Vagina (tissue), 2 donors: ENCODE results near the gene SLF2. TPM values are rescaled to one million over a fixed set of nuclear protein-coding genes. Genes with fewer than 3 reads are reported as not detected.

Source experiments
- DNase-seq, 2 donors: peaks; one replicate each; pipeline ENCODE4 v3.0.0-alpha.2; 2017; ENCODE audit errors: extremely low spot score in 2 of 2
- H3K27ac ChIP-seq: fragments of 200-600 bp; sonication (generic); one replicate; pipeline ENCODE4 v1.5.1; 2019
- H3K27me3 ChIP-seq: fragments of 200-600 bp; sonication (generic); one replicate; pipeline ENCODE4 v1.5.1; 2019
- H3K36me3 ChIP-seq, 2 donors: fragments of 200-600 bp; sonication (generic); one replicate each; pipeline ENCODE4 v1.5.1; 2017 to 2019
- H3K4me1 ChIP-seq: fragments of 200-600 bp; sonication (generic); one replicate; pipeline ENCODE4 v1.5.1; 2019
- H3K4me3 ChIP-seq, 2 donors: fragments of 200-600 bp; sonication (generic); 1 replicate in 1 of 2; 2 replicates in 1 of 2; pipeline ENCODE4 v1.5.1; 2016 to 2019
- H3K9me3 ChIP-seq: fragments of 200-600 bp; sonication (generic); one replicate; pipeline ENCODE4 v1.5.1; 2019
- POLR2A ChIP-seq, 2 donors: fragments of 450-650 bp; IDR thresholded peaks; one replicate each; pipeline ENCODE4 v1.6.1; 2017; ENCODE audit warnings: antibody characterized with exemption in 2 of 2, mild to moderate bottlenecking in 2 of 2, moderate library complexity in 2 of 2
- POLR2AphosphoS5 ChIP-seq, 2 donors: sonication (generic); formaldehyde crosslinking; IDR thresholded peaks; one replicate each; pipeline ENCODE4 v1.9.0; 2017; ENCODE audit warnings: antibody characterized with exemption in 2 of 2, mild to moderate bottlenecking in 2 of 2, low read depth in 1 of 2; ENCODE audit not compliant: insufficient read depth in 1 of 2
- intact Hi-C: fragments of 100-400 bp; cut with DNase I; formaldehyde crosslinking; loops from one replicate; pipeline ENCODE4 v1.15.1; 2023
- total RNA-seq: library from RNA; depleted of rRNA; stranded (reverse); fragments of >200 nt; gene quantifications from one replicate; pipeline ENCODE4 v1.2.3, GENCODE V29; 2016
- TF ChIP-seq, protein P1 (sequence below), 3 experiments: fragments of 450-650 bp in 2 of 3; fragments of 200-600 bp in 1 of 3; sonication (generic) in 1 of 3; IDR thresholded peaks; one replicate each; pipeline ENCODE4 v1.5.1; 2017 to 2019; ENCODE audit warnings: antibody characterized with exemption in 3 of 3, mild to moderate bottlenecking in 2 of 3, moderate library complexity in 2 of 3

SLF2 gene
- total RNA-seq, 1 donor from 2014 or later: 26.8 TPM

GRCh38 chr10:100887761-100888296 is 24.9 kb upstream of the SLF2 start:
- Histone ChIP-seq H3K4me1 (no peaks in the 10 kb centered on the region), H3K4me3 (no peak overlapping the region), H3K36me3 (no peaks in the 10 kb centered on the region), H3K9me3 (no peaks in the 10 kb centered on the region), H3K27me3 (no peaks in the 10 kb centered on the region), H3K27ac (no peak overlapping the region)
- no peak for DNase-seq
- TF ChIP-seq POLR2AphosphoS5 (IDR thresholded peaks at IDR 0.05; ENCODE audit: insufficient read depth in 1 of 2, low read depth in 1 of 2) (no peak), POLR2A (IDR thresholded peaks at IDR 0.05) (no peak)
- TF ChIP-seq, protein P1, sequence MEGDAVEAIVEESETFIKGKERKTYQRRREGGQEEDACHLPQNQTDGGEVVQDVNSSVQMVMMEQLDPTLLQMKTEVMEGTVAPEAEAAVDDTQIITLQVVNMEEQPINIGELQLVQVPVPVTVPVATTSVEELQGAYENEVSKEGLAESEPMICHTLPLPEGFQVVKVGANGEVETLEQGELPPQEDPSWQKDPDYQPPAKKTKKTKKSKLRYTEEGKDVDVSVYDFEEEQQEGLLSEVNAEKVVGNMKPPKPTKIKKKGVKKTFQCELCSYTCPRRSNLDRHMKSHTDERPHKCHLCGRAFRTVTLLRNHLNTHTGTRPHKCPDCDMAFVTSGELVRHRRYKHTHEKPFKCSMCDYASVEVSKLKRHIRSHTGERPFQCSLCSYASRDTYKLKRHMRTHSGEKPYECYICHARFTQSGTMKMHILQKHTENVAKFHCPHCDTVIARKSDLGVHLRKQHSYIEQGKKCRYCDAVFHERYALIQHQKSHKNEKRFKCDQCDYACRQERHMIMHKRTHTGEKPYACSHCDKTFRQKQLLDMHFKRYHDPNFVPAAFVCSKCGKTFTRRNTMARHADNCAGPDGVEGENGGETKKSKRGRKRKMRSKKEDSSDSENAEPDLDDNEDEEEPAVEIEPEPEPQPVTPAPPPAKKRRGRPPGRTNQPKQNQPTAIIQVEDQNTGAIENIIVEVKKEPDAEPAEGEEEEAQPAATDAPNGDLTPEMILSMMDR (IDR thresholded peaks at IDR 0.05): no peak
- intact Hi-C loops: no loop called here

DNA sequence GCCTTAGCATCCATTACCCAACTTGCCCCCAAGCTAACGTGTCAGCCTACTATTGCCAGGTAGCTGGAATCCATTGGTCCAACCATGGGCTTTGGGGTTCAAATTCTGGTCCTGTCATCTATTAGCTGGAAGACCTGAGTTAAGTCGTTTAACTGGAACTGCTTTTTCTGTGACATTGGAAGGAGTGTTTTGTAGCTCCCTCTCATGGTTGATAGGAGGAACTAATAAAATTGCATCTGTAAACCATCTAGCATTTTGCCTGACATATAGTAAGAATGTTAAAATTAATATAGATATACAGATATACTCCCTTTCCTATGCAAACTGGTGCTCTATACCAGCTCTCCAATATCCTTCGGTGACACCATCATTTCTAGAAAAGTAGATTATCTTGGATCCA is 23.8 kb upstream of the SLF2 start:
- no peaks in the 10 kb centered on the region for H3K36me3 ChIP-seq
- H3K9me3 ChIP-seq: no peaks in the 10 kb centered on the region
- intact Hi-C loops: no loop called here
- no peaks in the 10 kb centered on the region for H3K27me3 ChIP-seq
- DNase-seq: no peak
- H3K27ac ChIP-seq: no peak overlapping the region
- no peaks in the 10 kb centered on the region for H3K4me1 ChIP-seq
- no peak for TF ChIP-seq POLR2A (IDR thresholded peaks at IDR 0.05)
- TF ChIP-seq, protein P1 (IDR thresholded peaks at IDR 0.05): no peak
- TF ChIP-seq POLR2AphosphoS5 (IDR thresholded peaks at IDR 0.05; ENCODE audit: insufficient read depth in 1 of 2, low read depth in 1 of 2): no peak
- no peak overlapping the region for H3K4me3 ChIP-seq

GRCh38 chr10:100889546-100889945 is 23.2 kb upstream of the SLF2 start:
- no peaks in the 10 kb centered on the region for H3K27me3 ChIP-seq
- DNase-seq: peak; percentile 37 to 67
- H3K36me3 ChIP-seq: no peaks in the 10 kb centered on the region
- no peaks in the 10 kb centered on the region for H3K9me3 ChIP-seq
- intact Hi-C loops: no loop called here
- TF ChIP-seq POLR2A (IDR thresholded peaks at IDR 0.05): no peak
- no peak overlapping the region for H3K27ac ChIP-seq
- no peaks in the 10 kb centered on the region for H3K4me1 ChIP-seq
- no peak overlapping the region for H3K4me3 ChIP-seq

DNA sequence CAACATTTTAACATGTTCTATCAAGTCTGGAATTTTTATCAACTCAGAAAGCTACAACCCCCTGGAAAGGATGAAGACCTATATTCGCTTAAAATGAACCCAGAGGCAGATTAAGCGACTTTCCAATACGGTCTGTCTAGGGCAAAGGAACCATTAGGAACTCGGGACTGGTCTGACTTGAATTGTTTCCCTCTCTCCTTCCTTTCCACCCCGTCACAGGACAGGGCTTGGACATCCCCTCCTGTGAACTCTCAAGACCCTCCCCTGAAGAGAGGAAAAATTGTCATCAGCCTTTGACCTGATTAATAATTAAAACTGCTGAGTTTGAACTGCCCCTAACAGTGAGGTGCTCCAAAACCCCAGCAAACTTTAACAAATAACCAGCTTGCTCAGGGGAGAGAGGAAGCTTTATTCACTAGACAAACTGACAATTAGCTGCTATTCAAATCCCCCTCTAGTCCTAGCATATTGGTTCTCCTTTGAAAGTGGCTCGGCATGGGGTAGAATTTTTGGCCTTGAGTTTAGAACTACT is 22.6 kb upstream of the SLF2 start:
- intact Hi-C loops: no loop called here
- H3K36me3 ChIP-seq: no peaks in the 10 kb centered on the region
- DNase-seq: no peak
- no peaks in the 10 kb centered on the region for H3K27me3 ChIP-seq
- H3K4me3 ChIP-seq: no peak overlapping the region
- no peaks in the 10 kb centered on the region for H3K9me3 ChIP-seq
- TF ChIP-seq POLR2A (IDR thresholded peaks at IDR 0.05) (no peak), POLR2AphosphoS5 (IDR thresholded peaks at IDR 0.05; ENCODE audit: insufficient read depth in 1 of 2, low read depth in 1 of 2) (no peak)
- TF ChIP-seq, protein P1 (IDR thresholded peaks at IDR 0.05): no peak
- no peaks in the 10 kb centered on the region for H3K4me1 ChIP-seq
- no peak overlapping the region for H3K27ac ChIP-seq

- Histone ChIP-seq H3K4me3 (no peak overlapping the region), H3K27me3 (no peaks in the 10 kb centered on the region), H3K27ac (no peak overlapping the region), H3K9me3 (no peaks in the 10 kb centered on the region), H3K4me1 (no peaks in the 10 kb centered on the region), H3K36me3 (no peaks in the 10 kb centered on the region)
- peak in 1 of 2 donors; percentile 86 for DNase-seq
- TF ChIP-seq POLR2AphosphoS5 (IDR thresholded peaks at IDR 0.05; ENCODE audit: insufficient read depth in 1 of 2, low read depth in 1 of 2) (no peak), POLR2A (IDR thresholded peaks at IDR 0.05) (no peak)
- TF ChIP-seq, protein P1 (IDR thresholded peaks at IDR 0.05): no peak
- intact Hi-C loops: no loop called here
These were observed 22.0 kb upstream of the SLF2 start for GRCh38 chr10:100890673-100891317.
